GM19467 (cell line): ENCODE measurements around the gene NCOA3.

Experiments used
- ATAC-seq: cut with Tn5 transposase; IDR thresholded peaks from one replicate; pipeline ENCODE4 v1.9.1; 2021; ENCODE audit warnings: mild to moderate bottlenecking, moderate library complexity; ENCODE audit not compliant: unreplicated experiment

NCOA3 gene

DNA sequence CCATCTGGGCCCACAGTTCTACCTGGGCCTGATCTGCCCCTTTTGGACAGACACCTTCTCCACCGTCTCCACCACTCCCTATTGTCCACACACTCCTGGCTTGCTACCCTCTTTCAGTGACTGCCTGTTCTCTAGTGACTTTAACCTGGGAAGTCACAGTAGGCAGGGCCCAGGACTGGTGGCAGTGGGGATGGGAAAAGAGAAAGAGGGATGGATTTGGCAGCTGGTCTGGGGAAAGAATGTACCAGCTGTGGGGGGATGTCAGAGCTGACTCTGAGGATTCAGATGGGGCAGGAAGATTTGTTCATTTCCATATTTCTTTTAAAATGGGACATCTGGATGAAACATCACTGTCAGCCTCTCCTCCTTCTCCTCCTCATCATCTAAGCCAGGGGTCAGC lies 198.1 kb downstream of the NCOA3 start:
- ATAC-seq = no peak

DNA sequence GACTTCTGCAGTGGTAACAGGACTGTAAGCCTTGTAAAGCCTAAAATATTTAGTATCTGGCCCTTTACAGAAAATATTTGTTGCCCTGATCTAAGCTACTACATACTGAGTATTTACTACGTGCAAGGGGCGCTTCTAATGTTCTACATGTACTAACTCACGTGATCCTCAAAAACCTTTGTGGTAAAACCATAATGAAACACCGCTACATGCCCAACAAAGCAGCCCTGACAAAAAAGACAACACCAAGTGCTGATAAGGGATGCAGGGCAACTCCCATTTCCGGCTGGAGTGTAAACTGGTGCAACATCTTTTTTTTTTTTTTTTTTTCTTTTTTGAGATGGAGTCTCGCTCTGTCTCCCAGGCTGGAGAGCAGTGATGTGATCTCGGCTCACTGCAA lies 198.6 kb downstream of the NCOA3 start:
- no peak for ATAC-seq

DNA sequence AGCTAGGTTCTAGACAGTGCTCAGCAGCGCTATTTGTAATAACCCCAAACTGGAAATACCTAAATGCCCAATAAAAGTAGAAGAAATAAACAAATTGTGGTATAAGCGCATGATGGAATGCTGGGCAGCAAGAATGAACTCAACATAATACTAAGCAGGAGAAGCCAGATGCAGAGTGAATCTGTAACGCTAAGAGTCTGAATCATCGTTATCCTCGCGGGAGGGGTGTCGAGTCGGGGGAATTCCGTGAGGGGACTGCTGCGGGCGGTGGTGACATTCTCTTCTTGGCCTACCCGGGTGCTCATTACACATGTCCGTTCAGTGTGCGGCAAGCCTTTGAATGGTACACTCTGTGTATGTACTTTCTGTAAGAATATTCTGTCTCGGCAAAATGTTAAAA lies 199.9 kb downstream of the NCOA3 start:
- no peak for ATAC-seq

GRCh38 chr20:47703748-47704147 lies 202.1 kb downstream of the NCOA3 start:
- ATAC-seq = no peak

DNA sequence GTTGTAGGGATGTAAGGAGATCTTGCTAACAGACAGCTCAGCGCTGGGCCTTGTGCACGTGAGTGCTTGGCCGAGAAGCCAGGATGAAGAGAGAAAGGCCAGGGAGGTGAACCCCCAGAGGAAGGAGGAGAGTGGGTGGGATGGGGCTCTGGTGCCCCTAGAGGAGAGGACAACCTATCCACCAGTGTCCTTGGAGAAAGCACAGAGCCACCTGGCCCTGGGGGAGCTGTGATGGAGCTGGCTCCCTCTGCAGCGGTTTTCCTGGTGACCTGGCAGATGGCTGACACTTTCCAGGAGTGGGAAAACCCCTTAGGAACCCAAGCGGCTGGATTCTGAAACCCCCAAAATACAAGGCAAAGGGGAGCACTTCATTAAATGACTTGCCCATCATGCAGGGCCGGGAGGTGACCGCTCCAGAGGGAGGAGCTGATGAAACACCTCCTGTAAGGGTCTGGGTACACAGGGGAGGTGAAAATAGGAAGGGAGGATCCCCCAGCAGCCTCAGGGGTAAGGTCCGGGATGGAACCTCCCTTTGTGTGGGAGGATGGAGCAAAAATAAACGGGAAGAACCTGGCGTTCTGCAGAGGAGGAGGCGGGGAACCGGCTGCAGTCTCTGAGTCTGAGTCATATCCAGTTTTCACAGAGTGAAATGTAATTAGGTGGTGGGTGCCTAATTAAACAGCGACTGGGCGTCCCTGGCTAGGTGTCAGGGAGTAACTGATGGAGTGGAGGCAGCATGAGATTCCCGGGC lies 203.2 kb downstream of the NCOA3 start:
- ATAC-seq = no peak

- ATAC-seq = no peak
Observed at GRCh38 chr20:47705497-47705856, 203.8 kb downstream of the NCOA3 start.

- ATAC-seq = no peak
Observed at GRCh38 chr20:47706345-47706744, 204.7 kb downstream of the NCOA3 start.
